CD4-positive, alpha-beta T cell treated with Interferon gamma for 1 hour (primary cell): ENCODE results near the gene SIK1.
A peak's percentile ranks its signal among the peaks of the same experiment; 100 is the strongest.
"Not testable (repeated sequence)": the region's sequence is repeated elsewhere in the genome, so short reads cannot be mapped to it uniquely, and the experiment has no call there.

Experiments used
- DNase-seq: peaks from one replicate; pipeline ENCODE4 v3.0.0-alpha.2; 2020

SIK1 gene

DNA sequence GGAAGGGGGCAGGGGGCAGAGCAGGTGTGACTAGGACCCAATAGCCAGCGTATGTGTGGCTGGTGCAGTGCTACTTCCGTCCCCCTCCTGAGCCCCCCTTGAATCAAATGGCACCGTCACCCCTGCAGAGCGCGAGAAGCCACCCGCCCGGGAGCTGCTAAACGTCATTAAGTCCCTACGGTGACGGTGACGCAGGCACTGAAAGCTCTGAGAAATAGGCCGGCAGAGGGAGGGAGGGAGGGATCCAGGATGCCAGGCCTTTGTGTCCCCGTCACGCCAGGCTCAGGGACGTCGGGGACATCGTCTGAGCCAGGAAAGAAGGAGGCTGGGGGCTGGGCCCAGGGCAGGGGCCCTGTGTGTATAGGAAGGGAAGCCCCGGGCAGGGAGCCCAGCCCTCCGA lies 43.6 kb downstream of the SIK1 start:
- not testable (repeated sequence) for DNase-seq

DNA sequence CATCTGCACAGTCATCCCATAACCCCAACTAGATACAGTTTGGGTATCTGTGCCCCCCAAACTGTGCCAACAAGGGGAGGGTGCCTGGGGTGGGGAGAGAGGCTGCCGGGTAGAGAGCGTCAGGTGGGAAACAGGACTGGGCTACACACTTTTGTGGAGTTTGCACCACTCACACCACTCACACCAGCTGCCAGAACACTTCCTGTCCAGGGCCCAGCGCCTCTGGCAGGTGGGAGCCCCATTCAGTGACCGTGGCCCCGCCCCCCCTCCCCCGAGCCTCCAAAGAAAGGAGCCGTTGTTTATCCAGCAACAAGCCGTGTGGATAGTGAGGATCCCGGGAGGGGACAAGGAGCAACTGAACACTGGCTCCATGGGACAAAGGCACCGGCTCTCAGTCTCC lies 44.0 kb downstream of the SIK1 start:
- not testable (repeated sequence) for DNase-seq

DNA sequence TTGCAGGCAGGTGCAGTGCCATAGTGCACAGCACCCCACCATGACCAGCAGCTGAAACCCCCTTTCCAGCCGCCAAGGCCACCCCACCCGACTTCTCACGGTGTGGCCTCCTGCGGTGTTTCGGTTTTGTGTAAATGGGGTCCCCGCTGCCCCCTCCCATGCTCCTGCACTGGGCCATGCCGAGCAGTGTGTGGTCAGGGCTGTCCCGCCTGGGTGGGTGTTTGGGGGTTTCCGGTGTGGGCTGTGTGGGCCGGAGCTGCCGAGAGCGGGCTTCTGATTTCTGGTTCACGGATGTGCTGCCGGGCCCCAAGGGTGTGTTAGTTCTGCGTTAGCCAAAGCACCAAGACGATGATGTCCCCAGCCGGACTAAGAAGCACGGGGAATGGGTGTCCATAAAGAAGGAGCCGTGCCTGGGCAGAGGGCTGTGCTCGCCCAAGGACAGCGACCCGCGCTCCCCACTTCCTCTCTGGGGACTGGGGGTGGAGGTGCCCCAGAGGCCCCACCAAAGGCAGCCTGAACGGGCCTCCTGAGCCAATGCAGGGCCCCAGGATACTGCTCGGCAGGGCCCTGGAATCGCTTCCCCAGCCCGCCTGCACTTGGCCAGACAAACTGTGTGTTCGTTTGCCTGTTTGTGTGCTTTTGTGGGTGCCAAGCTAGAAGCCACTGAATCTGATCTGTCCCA lies 45.9 kb downstream of the SIK1 start:
- DNase-seq: not testable (repeated sequence)

DNA sequence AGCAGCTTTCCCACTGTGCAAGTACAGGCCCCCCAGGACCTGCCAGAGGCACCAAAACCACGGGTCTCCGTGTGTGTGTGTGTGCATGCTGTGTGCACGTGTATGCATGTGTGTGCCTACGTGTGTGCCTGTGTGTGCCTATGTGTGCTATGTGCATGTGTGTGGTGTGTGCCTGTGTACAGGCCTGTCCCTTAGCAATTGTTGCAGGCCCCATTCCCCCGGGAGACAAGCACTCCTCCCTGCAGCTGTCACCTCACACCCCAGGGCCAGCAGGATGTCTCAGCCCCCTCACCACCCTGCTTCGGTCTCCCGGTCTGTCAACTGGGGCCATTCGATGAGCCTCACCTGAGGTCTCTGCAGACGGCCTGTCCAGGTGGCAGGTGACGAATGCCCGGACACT lies 46.6 kb downstream of the SIK1 start:
- not testable (repeated sequence) for DNase-seq

DNA sequence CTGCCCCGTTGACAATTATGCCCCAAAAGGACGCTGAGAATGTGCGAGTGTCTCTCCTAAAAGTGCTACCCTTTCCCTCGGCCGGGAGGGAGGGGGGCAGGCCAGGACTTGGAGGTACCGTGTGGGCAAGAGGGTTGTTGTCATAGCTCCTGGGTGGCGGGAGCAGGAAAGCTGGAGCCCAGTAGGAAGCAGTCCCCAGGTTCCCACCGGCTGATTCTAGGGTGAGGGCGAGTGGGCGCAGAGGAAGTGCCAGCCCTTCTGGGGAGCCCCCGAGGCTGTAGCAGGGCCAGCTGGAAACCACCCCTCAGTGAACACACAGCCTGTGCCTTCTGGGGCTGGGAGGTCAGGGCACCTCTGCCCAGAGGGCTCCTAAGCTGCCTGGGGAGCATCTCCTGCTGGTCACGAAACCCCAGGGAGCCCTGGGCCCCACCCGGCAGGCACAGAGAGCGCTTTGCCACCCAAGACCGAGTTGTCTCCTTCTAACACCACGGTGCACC lies 47.3 kb downstream of the SIK1 start:
- DNase-seq: not testable (repeated sequence)

DNA sequence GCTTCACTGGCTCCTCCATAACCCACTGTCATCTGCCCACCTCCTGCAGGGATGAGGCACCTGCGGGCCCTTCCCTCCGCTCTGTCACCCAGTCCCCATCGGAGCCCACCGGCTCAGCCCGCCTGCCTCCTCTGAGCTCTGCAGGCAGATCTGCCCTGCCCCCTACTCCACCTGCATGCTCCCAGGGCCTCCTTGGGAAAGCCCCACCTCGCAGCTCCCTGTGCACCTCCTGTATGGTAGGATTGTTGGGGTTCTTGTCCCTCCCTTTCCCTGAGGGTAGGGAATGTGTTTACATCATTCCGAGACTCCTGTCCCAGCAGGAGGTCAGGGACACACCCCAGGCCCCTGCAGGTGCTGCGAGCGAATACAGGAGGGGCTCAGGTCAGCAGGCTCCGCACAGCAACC lies 50.5 kb downstream of the SIK1 start:
- DNase-seq: no peak

DNA sequence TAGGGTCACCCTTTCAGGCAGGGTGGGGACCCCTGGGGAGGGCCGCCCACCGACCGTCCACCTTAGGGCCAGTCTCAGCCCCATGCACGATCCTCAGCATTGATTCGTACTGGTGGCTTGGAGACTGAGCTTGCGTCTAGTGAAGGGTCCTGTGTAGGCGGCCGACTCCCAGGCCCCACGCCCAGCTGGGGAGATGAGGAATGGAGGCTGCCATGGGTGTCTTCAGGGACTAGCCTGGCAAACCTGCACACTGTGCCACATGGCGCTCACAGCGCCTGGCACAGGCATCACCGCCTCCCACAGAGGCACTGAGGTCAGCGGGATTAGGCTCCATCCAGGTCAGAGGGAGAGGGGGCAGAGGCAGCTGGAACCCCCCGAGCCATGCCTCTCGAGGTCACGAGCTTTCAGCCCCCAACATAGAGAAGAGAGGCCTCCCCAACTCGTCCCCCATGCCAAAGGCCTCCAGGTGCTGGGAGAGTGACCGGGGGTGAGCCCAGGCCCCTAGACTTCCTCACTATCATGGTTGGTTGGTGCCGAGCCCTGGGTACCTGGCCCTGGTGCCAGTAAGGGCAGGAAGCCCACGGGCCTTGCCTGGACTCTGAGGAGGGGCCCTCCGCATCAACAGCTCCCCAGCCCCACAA lies 51.0 kb downstream of the SIK1 start:
- DNase-seq: no peak

DNA sequence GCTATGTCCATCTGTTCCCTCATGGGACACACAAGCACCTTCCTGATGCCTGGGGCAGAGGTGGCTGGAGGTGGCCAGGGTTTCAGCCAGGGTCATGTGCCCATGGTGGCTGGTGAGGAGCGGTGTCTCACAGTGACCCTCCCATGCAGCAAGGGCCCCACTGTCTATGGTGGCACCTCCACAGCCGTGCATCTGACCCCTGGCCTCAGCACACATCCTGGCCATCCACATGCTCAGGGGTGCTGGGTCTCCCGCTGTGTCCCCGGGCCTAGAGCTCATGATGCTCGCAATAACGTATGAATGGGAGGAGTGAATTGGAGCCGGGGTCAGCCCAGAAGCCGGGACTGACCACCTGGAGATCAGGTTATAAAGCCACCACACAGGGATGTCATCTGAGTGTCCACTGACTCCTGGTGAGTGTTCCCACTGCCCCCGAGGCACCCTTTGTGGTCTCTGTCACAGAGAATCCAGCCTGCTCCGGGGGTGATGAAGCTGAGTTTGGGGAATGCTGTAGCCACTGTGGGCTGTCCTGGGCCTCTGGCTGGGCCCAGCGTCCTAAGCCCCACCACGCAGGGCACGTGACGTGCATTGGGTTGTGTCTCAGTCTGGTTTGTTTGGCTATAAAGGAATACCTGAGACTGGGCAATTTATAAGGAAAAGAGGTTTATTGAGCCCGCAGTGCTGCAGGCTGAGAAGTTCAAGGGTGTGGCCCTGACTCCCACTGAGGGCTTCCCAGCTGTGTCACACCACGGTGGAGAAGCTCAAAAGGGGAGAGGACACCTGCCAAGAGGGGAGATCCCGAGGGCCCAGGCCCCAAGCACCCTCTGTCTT lies 51.7 kb downstream of the SIK1 start:
- no peak for DNase-seq

DNA sequence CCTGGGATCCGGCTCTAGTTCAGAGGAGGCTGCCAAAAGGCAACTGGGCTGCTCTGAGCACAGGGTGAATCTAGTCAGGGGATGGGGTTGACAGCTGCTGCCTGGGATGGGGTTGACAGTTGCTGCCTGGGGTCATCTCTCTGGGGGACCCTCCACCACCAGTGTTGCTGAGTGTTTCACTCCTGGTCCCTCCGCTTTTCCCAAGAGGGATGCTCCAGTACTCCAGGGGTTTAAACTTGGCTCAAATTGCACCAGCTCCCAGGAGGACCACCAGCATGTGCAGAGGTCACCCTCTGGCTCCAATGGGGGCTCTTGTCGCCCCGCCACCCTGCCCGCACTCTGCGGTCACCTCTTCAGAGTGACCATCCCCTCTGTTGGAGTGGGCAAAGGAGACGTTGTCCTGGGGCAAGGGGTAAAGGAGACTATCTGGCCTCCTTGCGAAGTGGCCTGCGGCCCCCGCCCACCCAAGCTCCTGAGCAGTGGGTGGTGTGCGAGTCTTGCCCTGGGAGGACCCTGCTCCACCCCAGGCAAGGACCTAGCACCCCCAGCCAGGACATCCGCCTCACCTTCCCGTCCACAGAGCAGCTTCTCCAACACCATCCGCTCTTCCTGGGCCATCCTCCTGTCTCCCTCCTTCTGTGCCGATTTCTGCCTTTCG lies 52.6 kb downstream of the SIK1 start:
- DNase-seq: no peak

DNA sequence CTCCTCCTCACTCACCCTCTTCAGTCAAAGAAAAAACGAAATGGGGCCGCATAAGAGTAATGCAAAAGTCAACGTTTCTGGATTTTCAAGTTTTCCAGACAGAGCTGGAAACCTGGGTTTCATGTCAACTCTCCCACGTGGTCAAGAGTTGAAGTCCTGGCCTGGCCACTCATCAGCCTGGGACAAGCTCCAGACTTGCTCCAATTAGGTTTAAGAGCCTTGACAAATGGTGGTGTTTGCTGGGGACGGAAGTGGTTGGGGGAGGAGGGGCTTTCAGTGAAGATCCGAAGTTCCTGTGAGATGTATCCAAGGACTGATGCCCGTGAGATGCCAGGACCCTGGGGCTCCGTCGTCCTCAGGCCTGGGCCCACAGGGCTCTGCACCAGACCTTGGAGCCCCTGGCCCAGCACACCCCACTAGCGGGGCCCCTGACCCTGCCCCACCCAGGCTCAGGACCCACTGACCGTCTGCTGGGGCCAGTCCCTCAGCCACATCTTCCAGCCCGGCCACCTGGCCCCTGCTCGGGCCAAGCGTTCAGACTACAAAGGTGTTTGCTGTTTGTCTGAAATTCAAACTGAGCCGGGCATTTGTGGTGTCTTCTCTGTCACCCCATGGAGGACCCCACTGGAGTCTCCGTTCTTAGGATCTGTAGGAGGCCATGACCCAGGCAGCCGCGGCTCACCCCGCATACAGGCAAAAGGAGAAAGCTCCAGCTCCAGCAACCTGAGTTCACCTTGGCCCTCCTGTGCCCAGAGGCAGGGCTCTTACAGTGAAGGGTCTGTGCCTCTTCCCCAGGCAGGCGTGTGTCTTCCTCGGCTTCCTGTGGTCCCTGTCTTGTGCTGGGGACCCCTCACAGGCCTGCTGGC lies 53.3 kb downstream of the SIK1 start:
- no peak for DNase-seq

DNA sequence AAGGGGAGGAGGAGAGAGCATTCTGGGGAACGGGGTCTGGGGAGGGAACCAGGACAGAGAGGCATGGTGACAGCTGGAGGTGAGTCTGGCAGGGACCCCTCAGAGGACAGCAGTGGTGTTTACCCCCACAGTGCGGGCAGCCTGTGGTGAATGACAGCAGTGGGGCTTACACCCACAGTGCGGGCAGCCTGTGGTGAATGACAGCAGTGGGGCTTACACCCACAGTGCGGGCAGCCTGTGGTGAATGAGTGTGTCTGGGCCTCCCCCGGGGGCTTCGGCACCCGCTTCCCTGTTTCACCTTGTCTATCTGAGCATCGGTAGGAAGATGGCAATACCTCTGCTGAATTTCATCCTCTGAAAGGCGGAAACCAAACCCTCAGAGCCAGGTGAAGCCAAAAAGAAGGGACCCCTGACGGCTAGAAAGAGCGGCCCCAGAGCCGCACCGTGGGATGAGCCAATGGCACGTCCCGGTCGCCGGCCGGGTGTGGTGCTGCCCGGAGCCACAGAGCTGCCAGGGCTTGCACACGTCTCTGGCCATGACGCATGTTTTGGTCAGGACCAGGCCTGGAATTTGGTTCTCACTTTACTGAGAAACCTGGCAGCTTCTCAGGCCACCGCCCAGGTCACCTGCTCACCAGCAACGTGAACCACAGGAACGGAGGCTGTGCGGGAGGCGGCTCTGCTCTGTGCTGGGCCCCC lies 54.1 kb downstream of the SIK1 start:
- no peak for DNase-seq

DNA sequence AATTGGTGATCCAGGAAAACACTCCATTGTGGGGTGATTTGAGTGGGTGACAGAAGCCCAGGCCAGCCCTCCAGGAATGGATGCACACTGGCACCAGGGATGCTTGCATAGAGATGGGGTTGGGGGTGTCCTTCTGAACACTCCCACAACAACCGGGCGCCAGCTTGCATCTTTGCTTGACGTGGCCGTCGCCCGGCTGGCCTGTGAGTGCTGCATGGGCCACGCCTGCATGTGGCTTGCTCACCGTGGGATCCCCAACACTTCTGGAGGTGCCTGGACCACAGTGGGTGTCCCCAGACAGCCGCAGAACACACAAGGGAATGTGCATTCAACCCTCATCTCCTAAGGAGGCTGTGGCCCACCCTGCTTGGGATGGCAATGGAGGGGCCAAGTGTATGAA lies 55.1 kb downstream of the SIK1 start:
- no peak for DNase-seq

DNA sequence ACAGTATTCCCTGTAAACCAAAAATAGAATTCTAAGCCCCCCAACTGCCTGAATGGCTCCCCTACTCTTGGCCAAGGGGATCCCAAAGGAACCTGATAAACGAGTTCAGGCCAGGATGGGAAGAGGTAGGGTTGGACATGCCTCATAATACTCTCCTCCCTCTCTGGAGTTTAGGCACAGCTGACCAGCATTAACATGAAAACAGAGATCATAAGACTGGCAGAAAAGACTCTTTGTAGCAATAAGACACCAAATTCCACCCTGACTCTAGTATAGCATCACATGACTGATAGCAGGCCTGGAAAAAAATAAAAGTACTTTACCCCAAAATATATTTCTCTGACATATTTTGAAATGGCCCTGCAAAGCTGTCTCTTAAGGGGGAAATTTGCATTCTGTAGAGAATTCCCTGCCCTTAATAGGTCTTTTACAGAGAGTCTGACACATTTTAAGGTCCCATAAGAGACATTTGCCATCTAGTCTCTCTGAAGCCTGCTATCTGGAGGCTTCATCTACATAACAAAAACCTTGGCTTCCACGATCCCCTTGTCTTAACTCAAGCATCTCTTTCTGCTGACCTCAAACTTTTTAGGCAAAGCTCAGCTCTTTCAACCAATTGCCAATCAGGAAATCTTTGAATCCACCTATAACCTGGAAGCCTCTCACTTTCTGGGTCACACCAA lies 55.9 kb downstream of the SIK1 start:
- DNase-seq: no peak

DNA sequence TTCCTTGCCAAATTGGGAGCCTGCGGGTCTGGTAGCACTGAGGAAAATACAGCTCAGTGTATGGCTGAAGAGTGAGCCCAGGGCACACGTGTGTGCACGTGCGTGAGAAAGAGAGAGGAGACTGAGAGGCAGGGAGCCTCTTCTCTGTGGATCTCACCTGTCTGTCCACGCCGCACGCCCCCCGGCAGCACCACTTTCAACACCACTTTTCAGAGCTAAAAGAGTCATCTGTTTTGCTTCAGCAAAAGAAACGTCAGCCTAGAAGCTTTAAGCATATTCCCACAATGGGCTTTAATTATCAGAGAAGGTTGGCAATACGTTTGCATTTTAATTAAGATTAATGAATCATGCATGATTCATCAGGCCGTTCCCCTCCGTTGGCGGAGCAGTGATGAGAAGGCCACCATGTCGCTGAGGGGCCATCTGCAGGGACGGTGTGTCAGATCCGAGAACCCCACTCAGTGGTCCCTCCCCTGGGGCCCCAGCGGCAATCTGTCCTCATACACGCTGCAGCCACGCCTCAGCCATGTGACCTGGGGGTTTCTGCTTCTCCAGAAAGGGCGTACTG lies 56.8 kb downstream of the SIK1 start:
- peak; percentile 21 for DNase-seq

DNA sequence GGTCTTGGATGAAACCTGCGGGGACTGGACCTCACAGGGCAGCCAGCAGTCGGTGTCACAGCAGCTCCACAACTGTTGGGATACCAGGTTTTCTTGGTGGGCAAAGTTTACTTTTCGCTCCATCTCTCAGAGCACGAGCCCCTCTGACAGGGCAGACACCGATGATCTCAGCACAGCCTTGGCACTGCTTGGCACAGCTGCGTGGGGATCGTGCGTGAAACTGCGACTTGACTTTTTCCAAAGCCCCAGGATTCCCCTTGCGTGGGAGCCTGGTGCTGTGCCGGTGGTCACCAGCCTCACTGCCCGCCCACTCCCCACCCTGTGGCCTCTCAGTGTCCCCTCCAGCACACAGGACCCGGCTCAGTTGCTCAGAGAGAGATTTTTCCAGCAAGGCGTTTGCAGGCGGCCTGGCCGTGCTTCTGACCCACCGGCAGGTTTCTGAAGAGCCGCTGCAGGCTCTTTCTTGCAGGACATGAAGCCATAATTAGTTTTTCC lies 57.3 kb downstream of the SIK1 start:
- no peak for DNase-seq

DNA sequence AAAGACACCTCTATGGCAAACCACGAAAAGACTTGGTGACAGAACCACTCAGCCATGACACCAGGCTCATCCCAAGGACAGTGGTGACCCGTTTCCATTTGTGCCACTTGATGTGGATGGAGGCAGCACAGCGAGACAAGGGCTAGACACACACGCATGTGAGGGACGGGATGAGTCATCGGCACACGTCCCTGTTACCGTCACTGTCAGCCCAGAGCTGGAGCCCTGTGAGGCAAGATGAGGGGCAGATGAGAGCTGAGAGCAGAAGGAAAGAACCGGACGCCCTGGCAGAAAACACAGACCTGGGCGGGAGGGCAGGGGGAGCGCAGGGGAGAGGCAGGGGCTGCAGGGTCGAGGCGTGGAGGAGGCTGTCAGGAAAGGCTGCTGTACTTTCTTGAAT lies 57.8 kb downstream of the SIK1 start:
- peak; percentile 24 for DNase-seq

DNA sequence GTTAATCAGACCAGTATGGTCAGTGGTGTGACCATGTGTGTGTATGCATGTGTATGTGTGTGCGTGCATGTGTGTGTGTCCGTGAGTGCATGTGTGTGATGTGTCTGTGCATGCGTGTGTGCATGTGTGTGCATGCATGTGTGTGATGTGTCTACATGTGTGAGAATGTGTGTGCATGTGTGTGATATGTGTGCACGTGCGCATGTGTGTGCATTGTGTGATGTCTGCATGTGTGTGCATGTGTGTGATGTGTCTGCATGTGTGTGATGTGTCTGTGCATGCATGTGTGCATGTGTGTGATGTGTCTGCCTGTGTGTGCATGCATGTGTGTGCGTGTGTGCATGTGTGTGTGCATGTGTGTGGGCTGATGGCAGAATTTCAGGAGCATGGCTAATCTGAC lies 58.2 kb downstream of the SIK1 start:
- DNase-seq: no peak

DNA sequence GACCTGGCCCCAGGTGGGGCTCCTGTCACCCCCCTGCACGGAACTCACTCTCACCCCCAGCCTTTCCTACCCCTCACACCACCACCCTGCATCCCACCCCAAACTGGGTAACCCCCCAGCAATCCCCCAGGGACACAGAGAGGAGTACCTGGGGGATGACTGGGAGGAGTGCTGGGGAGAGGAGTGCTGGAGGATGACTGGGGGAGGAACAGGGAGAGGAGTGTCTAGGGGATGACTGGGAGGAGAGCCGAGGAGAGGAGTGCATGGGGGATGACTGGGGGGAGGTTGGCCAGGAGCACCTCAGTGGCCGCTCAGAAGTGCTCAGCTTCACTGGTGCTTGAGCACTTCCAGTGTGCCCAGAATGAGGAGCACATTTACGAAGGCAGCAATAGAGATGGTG lies 59.1 kb downstream of the SIK1 start:
- DNase-seq: no peak

DNA sequence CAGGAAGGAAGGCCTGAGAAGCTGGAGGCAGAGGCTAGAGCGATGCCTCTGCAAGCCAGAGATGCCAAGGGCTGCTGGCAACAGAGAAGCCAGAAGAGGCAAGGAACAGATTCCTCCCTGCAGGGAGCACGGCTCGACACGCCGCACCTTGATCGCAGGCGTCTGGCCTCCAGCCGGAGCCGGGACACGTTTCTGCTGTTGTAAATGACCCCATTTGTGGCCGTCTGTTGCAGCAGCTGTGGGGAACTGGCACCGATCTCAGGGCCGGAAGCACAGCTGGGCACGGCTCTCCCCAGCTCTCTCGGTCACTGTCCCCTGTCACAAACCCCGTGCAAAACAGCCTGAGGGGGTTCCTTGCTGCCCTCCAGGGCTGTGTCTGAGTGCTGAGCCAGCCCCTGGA lies 59.6 kb downstream of the SIK1 start:
- no peak for DNase-seq

DNA sequence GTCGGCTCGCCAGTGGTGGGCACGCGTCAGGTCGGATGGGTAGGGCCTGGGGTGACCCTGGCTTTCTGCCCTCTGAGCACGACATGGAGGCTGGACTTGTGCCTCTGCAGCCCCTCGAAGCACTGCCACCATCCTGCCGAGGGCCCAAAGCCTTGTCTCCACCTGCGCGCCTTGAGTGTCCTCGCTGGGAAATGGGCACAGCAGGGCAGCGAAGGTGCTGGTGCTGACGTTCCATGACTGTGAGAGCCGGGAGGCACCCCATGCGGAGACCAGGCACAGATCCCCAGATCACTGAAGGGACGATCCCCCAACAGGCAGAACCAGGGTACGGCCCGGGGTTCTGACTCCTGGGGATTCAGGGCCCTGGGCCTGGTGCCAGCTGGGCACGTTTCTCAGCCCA lies 60.3 kb downstream of the SIK1 start:
- DNase-seq: no peak
